Ascending aorta (tissue), 2 donors: ENCODE data around the gene AP2A2. TPM values are rescaled to one million over a fixed set of nuclear protein-coding genes. Genes with fewer than 3 reads are reported as not detected.

Experiments
- DNase-seq, 2 donors: peaks; one replicate each; pipeline ENCODE4 v3.0.0-alpha.2; 2019; ENCODE audit warnings: low spot score in 2 of 2
- H3K27ac ChIP-seq, 2 donors: fragments of 200-600 bp; sonication (generic); one replicate each; pipeline ENCODE4 v1.5.1; 2016 to 2017; ENCODE audit warnings: mild to moderate bottlenecking in 1 of 2
- H3K27me3 ChIP-seq: fragments of 200-600 bp; sonication (generic); one replicate; pipeline ENCODE4 v1.5.1; 2017
- H3K36me3 ChIP-seq, 2 donors: fragments of 200-600 bp; sonication (generic); one replicate each; pipeline ENCODE4 v1.5.1; 2016
- H3K4me1 ChIP-seq, 2 donors: fragments of 200-600 bp; sonication (generic); one replicate each; pipeline ENCODE4 v1.5.1; 2016 to 2017; ENCODE audit warnings: mild to moderate bottlenecking in 1 of 2
- H3K4me3 ChIP-seq, 2 donors: fragments of 200-600 bp; sonication (generic); one replicate each; pipeline ENCODE4 v1.5.1; 2016 to 2017; ENCODE audit warnings: mild to moderate bottlenecking in 1 of 2
- H3K9me3 ChIP-seq, 2 donors: fragments of 200-600 bp; sonication (generic); one replicate each; pipeline ENCODE4 v1.5.1; 2016
- CTCF ChIP-seq, 3 experiments: fragments of 200-600 bp in 2 of 3; fragments of 450-650 bp in 1 of 3; sonication (generic) in 2 of 3; IDR thresholded peaks; one replicate each; pipeline ENCODE4 v1.5.1; 2016 to 2019; ENCODE audit warnings: antibody characterized with exemption in 3 of 3, mild to moderate bottlenecking in 1 of 3, moderate library complexity in 1 of 3
- intact Hi-C: fragments of 100-400 bp; cut with DNase I; formaldehyde crosslinking; loops from one replicate; pipeline ENCODE4 v1.15.1; 2023
- total RNA-seq: library from RNA; depleted of rRNA; stranded (reverse); fragments of >200 nt; gene quantifications from one replicate; pipeline ENCODE4 v1.1.0, GENCODE V29; 2016

The AP2A2 gene
- total RNA-seq, 1 donor from 2014 or later = 118 TPM

- DNase-seq = no peak
- H3K27me3 ChIP-seq = peaks cover 13% of the 10 kb centered on the region
- H3K4me1 ChIP-seq = no peaks in the 10 kb centered on the region
- H3K27ac ChIP-seq = no peak overlapping the region
- H3K36me3 ChIP-seq = no peaks in the 10 kb centered on the region
- no peak for TF ChIP-seq CTCF (IDR thresholded peaks at IDR 0.05)
- intact Hi-C loops = no loop called here
- H3K9me3 ChIP-seq = no peaks in the 10 kb centered on the region
- H3K4me3 ChIP-seq = no peak overlapping the region
These were observed 129.5 kb downstream of the AP2A2 start for GRCh38 chr11:1055109-1055703.

GRCh38 chr11:1055990-1056771 lies 130.5 kb downstream of the AP2A2 start:
- Histone ChIP-seq H3K9me3 (no peaks in the 10 kb centered on the region), H3K4me3 (no peak overlapping the region), H3K27me3 (peaks cover 7% of the 10 kb centered on the region), H3K27ac (no peak overlapping the region), H3K36me3 (no peaks in the 10 kb centered on the region), H3K4me1 (no peaks in the 10 kb centered on the region)
- TF ChIP-seq CTCF (IDR thresholded peaks at IDR 0.05) = no peak
- peak in 1 of 2 donors; percentile 57 for DNase-seq
- intact Hi-C loops = no loop called here

GRCh38 chr11:1057806-1058205 lies 132.1 kb downstream of the AP2A2 start:
- intact Hi-C loops = no loop called here
- peaks cover 7% of the 10 kb centered on the region for H3K27me3 ChIP-seq
- H3K36me3 ChIP-seq = no peaks in the 10 kb centered on the region
- no peak overlapping the region for H3K27ac ChIP-seq
- no peaks in the 10 kb centered on the region for H3K4me1 ChIP-seq
- H3K4me3 ChIP-seq = no peak overlapping the region
- no peak for TF ChIP-seq CTCF (IDR thresholded peaks at IDR 0.05)
- DNase-seq = no peak
- H3K9me3 ChIP-seq = no peaks in the 10 kb centered on the region

- intact Hi-C loops = no loop called here
- TF ChIP-seq CTCF (IDR thresholded peaks at IDR 0.05) = no peak
- H3K27me3 ChIP-seq = no peaks in the 10 kb centered on the region
These were observed 134.1 kb downstream of the AP2A2 start for GRCh38 chr11:1059759-1060158.

GRCh38 chr11:1060410-1060809 lies 134.7 kb downstream of the AP2A2 start:
- Histone ChIP-seq H3K9me3 (no peaks in the 10 kb centered on the region), H3K27ac (no peak overlapping the region), H3K4me3 (no peak overlapping the region), H3K36me3 (no peaks in the 10 kb centered on the region), H3K4me1 (no peaks in the 10 kb centered on the region), H3K27me3 (no peaks in the 10 kb centered on the region)
- no peak for DNase-seq
- TF ChIP-seq CTCF (IDR thresholded peaks at IDR 0.05) = no peak
- intact Hi-C loops = no loop called here

More at GRCh38 chr11:1059759-1060158, 134.1 kb downstream of the AP2A2 start:
- H3K36me3 ChIP-seq = no peaks in the 10 kb centered on the region
- H3K27ac ChIP-seq = no peak overlapping the region
- DNase-seq = no peak
- H3K4me1 ChIP-seq = no peaks in the 10 kb centered on the region
- H3K9me3 ChIP-seq = no peaks in the 10 kb centered on the region
- no peak overlapping the region for H3K4me3 ChIP-seq
